ENCODE results near the gene OR1N1. TPM values are rescaled to one million over a fixed set of nuclear protein-coding genes. Genes with fewer than 3 reads are reported as not detected.

The OR1N1 gene
- total RNA-seq, result not detected in 3 replicates
- long read RNA-seq, result 0 reads

GRCh38 chr9:122527193-122527592 is at the start of gene OR1N1:
Gene OR1N1, minus strand, starts transcription at chr9:122527293. Its CDS starts 0 bp downstream, at chr9:122527293.
- DNase-seq (ENCODE audit: low spot score), result no peak
- no peak within 1 kb of the TSS for H3K27ac Mint-ChIP-seq (ENCODE audit: unreplicated experiment)
- TF ChIP-seq CTCF (IDR thresholded peaks at IDR 0.05), result no peak
- H3K4me3 Mint-ChIP-seq (ENCODE audit: unreplicated experiment), result no peak within 1 kb of the TSS
- H3K9me3 Mint-ChIP-seq (ENCODE audit: low read depth), result peaks cover 2% of the 10 kb centered on the region
- H3K36me3 Mint-ChIP-seq (ENCODE audit: low read depth), result no peaks in the 10 kb centered on the region
- no peaks in the 10 kb centered on the region for H3K4me1 Mint-ChIP-seq (ENCODE audit: low read depth)
- H3K27me3 Mint-ChIP-seq (ENCODE audit: low read depth), result peaks cover 43% of the 10 kb centered on the region

- Mint-ChIP-seq H3K4me3 (ENCODE audit: unreplicated experiment) (no peak overlapping the region), H3K4me1 (ENCODE audit: low read depth) (no peaks in the 10 kb centered on the region), H3K36me3 (ENCODE audit: low read depth) (no peaks in the 10 kb centered on the region), H3K9me3 (ENCODE audit: low read depth) (peaks cover 10% of the 10 kb centered on the region), H3K27me3 (ENCODE audit: low read depth) (peaks cover 15% of the 10 kb centered on the region), H3K27ac (ENCODE audit: unreplicated experiment) (no peak overlapping the region)
- no peak for TF ChIP-seq CTCF (IDR thresholded peaks at IDR 0.05)
- no peak for DNase-seq (ENCODE audit: low spot score)
Measured at GRCh38 chr9:122572456-122572855, 45.4 kb upstream of the OR1N1 start.

- H3K4me3 Mint-ChIP-seq (ENCODE audit: unreplicated experiment), result no peak overlapping the region
- H3K9me3 Mint-ChIP-seq (ENCODE audit: low read depth), result peaks cover 8% of the 10 kb centered on the region
- TF ChIP-seq CTCF (IDR thresholded peaks at IDR 0.05), result no peak
- H3K27ac Mint-ChIP-seq (ENCODE audit: unreplicated experiment), result no peak overlapping the region
- H3K4me1 Mint-ChIP-seq (ENCODE audit: low read depth), result no peaks in the 10 kb centered on the region
- H3K36me3 Mint-ChIP-seq (ENCODE audit: low read depth), result no peaks in the 10 kb centered on the region
- peaks cover 11% of the 10 kb centered on the region for H3K27me3 Mint-ChIP-seq (ENCODE audit: low read depth)
- no peak for DNase-seq (ENCODE audit: low spot score)
Measured at GRCh38 chr9:122567901-122568300, 40.8 kb upstream of the OR1N1 start.

- no peak for TF ChIP-seq CTCF (IDR thresholded peaks at IDR 0.05)
- H3K27ac Mint-ChIP-seq (ENCODE audit: unreplicated experiment), result no peak overlapping the region
- no peak for DNase-seq (ENCODE audit: low spot score)
- no peaks in the 10 kb centered on the region for H3K4me1 Mint-ChIP-seq (ENCODE audit: low read depth)
- H3K36me3 Mint-ChIP-seq (ENCODE audit: low read depth), result peaks cover 3% of the 10 kb centered on the region
- H3K9me3 Mint-ChIP-seq (ENCODE audit: low read depth), result peaks cover 22% of the 10 kb centered on the region
- no peak overlapping the region for H3K4me3 Mint-ChIP-seq (ENCODE audit: unreplicated experiment)
- H3K27me3 Mint-ChIP-seq (ENCODE audit: low read depth), result peaks cover 12% of the 10 kb centered on the region
Measured at GRCh38 chr9:122562134-122562760, 35.2 kb upstream of the OR1N1 start.

GRCh38 chr9:122561446-122561845 is 34.4 kb upstream of the OR1N1 start:
- H3K27ac Mint-ChIP-seq (ENCODE audit: unreplicated experiment), result no peak overlapping the region
- peaks cover 3% of the 10 kb centered on the region for H3K36me3 Mint-ChIP-seq (ENCODE audit: low read depth)
- no peak overlapping the region for H3K4me3 Mint-ChIP-seq (ENCODE audit: unreplicated experiment)
- DNase-seq (ENCODE audit: low spot score), result no peak
- no peak for TF ChIP-seq CTCF (IDR thresholded peaks at IDR 0.05)
- H3K4me1 Mint-ChIP-seq (ENCODE audit: low read depth), result no peaks in the 10 kb centered on the region
- H3K9me3 Mint-ChIP-seq (ENCODE audit: low read depth), result peaks cover 22% of the 10 kb centered on the region
- peaks cover 13% of the 10 kb centered on the region for H3K27me3 Mint-ChIP-seq (ENCODE audit: low read depth)

Data from chondrocyte (in vitro differentiated cells).